ENCODE results near the gene SLC6A12.
"Not testable (repeated sequence)": the region's sequence is repeated elsewhere in the genome, so short reads cannot be mapped to it uniquely, and the experiment has no call there.

SLC6A12 gene

GRCh38 chr12:218728-219590 lies 5.0 kb upstream of the SLC6A12 start:
- no peaks in the 10 kb centered on the region for H3K27me3 ChIP-seq (ENCODE audit: insufficient read depth, low read depth, severe bottlenecking)
- no peaks in the 10 kb centered on the region for H3K36me3 ChIP-seq
- H3K9me3 ChIP-seq (ENCODE audit: severe bottlenecking), result no peaks in the 10 kb centered on the region
- H3K4me3 ChIP-seq (ENCODE audit: low read depth, low read length), result no peak overlapping the region
- no peak overlapping the region for H3K27ac ChIP-seq
- no peak for DNase-seq
- no peak for TF ChIP-seq CTCF (IDR thresholded peaks at IDR 0.05; ENCODE audit: low read depth, low read length)

GRCh38 chr12:218221-218620 lies 4.3 kb upstream of the SLC6A12 start:
- TF ChIP-seq CTCF (IDR thresholded peaks at IDR 0.05; ENCODE audit: low read depth, low read length), result no peak
- Histone ChIP-seq H3K27me3 (ENCODE audit: insufficient read depth, low read depth, severe bottlenecking) (no peaks in the 10 kb centered on the region), H3K4me3 (ENCODE audit: low read depth, low read length) (no peak overlapping the region)

GRCh38 chr12:217029-217428 lies 3.1 kb upstream of the SLC6A12 start:
- H3K4me3 ChIP-seq (ENCODE audit: low read depth, low read length); H3K27me3 ChIP-seq (ENCODE audit: insufficient read depth, low read depth, severe bottlenecking); DNase-seq; H3K9me3 ChIP-seq (ENCODE audit: severe bottlenecking); H3K27ac ChIP-seq; H3K36me3 ChIP-seq: not testable (repeated sequence)

More at GRCh38 chr12:218221-218620, 4.3 kb upstream of the SLC6A12 start:
- H3K36me3 ChIP-seq, result no peaks in the 10 kb centered on the region
- H3K9me3 ChIP-seq (ENCODE audit: severe bottlenecking), result no peaks in the 10 kb centered on the region
- H3K27ac ChIP-seq, result no peak overlapping the region
- DNase-seq, result no peak

- no peaks in the 10 kb centered on the region for H3K27me3 ChIP-seq (ENCODE audit: insufficient read depth, low read depth, severe bottlenecking)
- TF ChIP-seq CTCF (IDR thresholded peaks at IDR 0.05; ENCODE audit: low read depth, low read length), result no peak
- no peak overlapping the region for H3K4me3 ChIP-seq (ENCODE audit: low read depth, low read length)
- DNase-seq, result no peak
- no peak overlapping the region for H3K27ac ChIP-seq
- H3K9me3 ChIP-seq (ENCODE audit: severe bottlenecking), result no peaks in the 10 kb centered on the region
- H3K36me3 ChIP-seq, result no peaks in the 10 kb centered on the region
Observed at GRCh38 chr12:215116-215515, 1.2 kb upstream of the SLC6A12 start.

GRCh38 chr12:213527-213932 lies 427 bp downstream of the SLC6A12 start:
- H3K4me3 ChIP-seq (ENCODE audit: low read depth, low read length), result no peak overlapping the region
- H3K27me3 ChIP-seq (ENCODE audit: insufficient read depth, low read depth, severe bottlenecking), result no peaks in the 10 kb centered on the region
- H3K36me3 ChIP-seq, result no peaks in the 10 kb centered on the region
- no peak for TF ChIP-seq CTCF (IDR thresholded peaks at IDR 0.05; ENCODE audit: low read depth, low read length)
- H3K27ac ChIP-seq, result no peak overlapping the region
- no peaks in the 10 kb centered on the region for H3K9me3 ChIP-seq (ENCODE audit: severe bottlenecking)
- DNase-seq, result no peak

- Histone ChIP-seq H3K4me3 (ENCODE audit: low read depth, low read length) (no peak overlapping the region), H3K27me3 (ENCODE audit: insufficient read depth, low read depth, severe bottlenecking) (no peaks in the 10 kb centered on the region), H3K9me3 (ENCODE audit: severe bottlenecking) (no peaks in the 10 kb centered on the region), H3K36me3 (no peaks in the 10 kb centered on the region), H3K27ac (no peak overlapping the region)
- TF ChIP-seq CTCF (IDR thresholded peaks at IDR 0.05; ENCODE audit: low read depth, low read length), result no peak
- DNase-seq, result no peak
Observed at GRCh38 chr12:212715-213526, 1.0 kb downstream of the SLC6A12 start.
